SK-MEL-5 (cell line): Measurements from ENCODE around the gene TAAR2. TPM values are rescaled to one million over a fixed set of nuclear protein-coding genes. Genes with fewer than 3 reads are reported as not detected.

Experiments
- DNase-seq: peaks from one replicate; pipeline ENCODE4 v3.0.0-alpha.2; 2016; ENCODE audit warnings: low read depth, low spot score
- in situ Hi-C: cut with HindIII; loops from 2 replicates; pipeline ENCODE4 v1.10.0; 2016; ENCODE audit warnings: low sequenced_read_pairs, high pct_unique_total_duplicates, low pct_unique_long_range_greater_than_20kb
- total RNA-seq: library from RNA; depleted of rRNA; stranded (reverse); fragments of >200 nt; shearing (Covaris generic); gene quantifications from 2 replicates; pipeline ENCODE4 v1.2.3, GENCODE V29; 2014; rRNA removed

Gene TAAR2
- total RNA-seq, 1 experiment from 2014 or later, result not detected

DNA sequence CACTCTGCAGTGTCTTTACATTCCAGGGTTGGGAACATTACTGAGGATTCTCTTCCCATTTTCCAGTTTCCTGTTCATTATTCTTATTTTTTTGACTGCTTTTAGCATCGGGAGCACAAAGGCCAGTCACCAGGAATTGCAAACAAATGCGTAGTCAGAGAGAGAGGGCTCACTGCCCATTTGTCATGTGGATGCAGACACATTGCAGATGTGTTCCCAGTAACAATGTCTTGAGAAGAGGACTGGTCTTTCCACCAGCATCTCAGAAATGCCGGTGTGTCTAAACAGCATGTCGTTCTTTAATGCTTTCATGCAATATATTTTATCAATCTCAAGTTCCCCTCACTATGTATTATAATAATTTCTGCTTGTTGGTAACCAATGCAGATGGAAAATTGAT, 54.9 kb downstream of the TAAR2 start:
- in situ Hi-C loops, result no loop called here
- DNase-seq, result no peak

DNA sequence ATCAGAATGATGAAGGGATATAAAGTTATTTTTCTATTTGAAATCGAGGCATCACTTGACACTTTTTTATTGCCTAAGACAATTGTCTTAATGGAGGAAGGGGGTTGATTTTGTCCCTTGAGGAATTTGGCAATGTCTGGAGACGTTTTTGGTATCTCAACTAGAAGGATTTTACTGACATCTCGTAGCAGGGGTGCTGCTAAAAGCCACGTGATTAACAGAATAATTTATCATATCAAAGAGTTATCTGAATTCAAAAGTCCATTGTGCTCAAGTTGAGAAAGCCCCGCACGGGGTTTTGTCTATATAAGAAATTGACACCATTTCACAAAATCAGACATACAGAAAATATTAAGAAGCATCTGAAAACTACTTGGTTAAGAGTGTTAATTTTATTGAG, 55.5 kb downstream of the TAAR2 start:
- in situ Hi-C loops, result no loop called here
- no peak for DNase-seq

DNA sequence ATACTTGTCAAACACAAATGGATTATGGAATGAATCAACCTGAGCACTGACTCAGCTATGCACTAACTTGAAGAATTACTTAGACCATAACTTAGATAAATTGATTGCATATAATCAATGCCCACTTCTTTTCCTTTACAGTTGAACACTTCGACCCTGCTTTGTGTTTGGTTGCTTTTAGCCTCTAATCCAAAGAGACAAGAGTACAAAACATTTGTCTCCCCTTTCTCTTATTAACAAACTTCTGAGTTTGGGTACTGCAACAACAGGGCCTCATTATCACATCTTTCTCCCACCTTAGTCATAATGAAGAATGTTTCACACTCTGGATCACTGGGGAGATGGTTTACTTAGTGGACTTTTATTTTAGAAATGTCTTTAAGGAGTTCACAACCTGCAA, 56.5 kb downstream of the TAAR2 start:
- in situ Hi-C loops, result no loop called here
- no peak for DNase-seq

Other genes with a start within 250 kb of the TAAR2 start
- 17.2 and 17.6 TPM in 2 replicates for gene MOXD1, start 222.8 kb downstream of the TAAR2 start, total RNA-seq
- gene STX7, start 111.2 kb downstream of the TAAR2 start, total RNA-seq, result 87.6 and 107 TPM in 2 replicates
- not detected in 2 replicates for gene TAAR9, start 86.0 kb downstream of the TAAR2 start, total RNA-seq
- not detected in 2 replicates for gene TAAR8, start 71.6 kb downstream of the TAAR2 start, total RNA-seq
- gene TAAR6, start 54.0 kb downstream of the TAAR2 start, total RNA-seq, result not detected in 2 replicates
- not detected in 2 replicates for gene TAAR5, start 34.5 kb downstream of the TAAR2 start, total RNA-seq
- not detected in 2 replicates for gene TAAR1, start 34.9 kb upstream of the TAAR2 start, total RNA-seq
- gene VNN1, start 89.8 kb upstream of the TAAR2 start, total RNA-seq, result not detected in 2 replicates
- gene VNN2, start 133.6 kb upstream of the TAAR2 start, total RNA-seq, result 0.08 and 0.34 TPM in 2 replicates
- gene SLC18B1, start 174.4 kb upstream of the TAAR2 start, total RNA-seq, result 47.2 and 54.8 TPM in 2 replicates
- 2,464 and 2,714 TPM in 2 replicates for gene RPS12, start 190.3 kb upstream of the TAAR2 start, total RNA-seq